CD4-positive, alpha-beta T cell treated with Interferon gamma for 1 hour (primary cell): ENCODE data around the gene KIAA1217.

Experiments
- DNase-seq: peaks from one replicate; pipeline ENCODE4 v3.0.0-alpha.2; 2020

KIAA1217 gene, protein sequence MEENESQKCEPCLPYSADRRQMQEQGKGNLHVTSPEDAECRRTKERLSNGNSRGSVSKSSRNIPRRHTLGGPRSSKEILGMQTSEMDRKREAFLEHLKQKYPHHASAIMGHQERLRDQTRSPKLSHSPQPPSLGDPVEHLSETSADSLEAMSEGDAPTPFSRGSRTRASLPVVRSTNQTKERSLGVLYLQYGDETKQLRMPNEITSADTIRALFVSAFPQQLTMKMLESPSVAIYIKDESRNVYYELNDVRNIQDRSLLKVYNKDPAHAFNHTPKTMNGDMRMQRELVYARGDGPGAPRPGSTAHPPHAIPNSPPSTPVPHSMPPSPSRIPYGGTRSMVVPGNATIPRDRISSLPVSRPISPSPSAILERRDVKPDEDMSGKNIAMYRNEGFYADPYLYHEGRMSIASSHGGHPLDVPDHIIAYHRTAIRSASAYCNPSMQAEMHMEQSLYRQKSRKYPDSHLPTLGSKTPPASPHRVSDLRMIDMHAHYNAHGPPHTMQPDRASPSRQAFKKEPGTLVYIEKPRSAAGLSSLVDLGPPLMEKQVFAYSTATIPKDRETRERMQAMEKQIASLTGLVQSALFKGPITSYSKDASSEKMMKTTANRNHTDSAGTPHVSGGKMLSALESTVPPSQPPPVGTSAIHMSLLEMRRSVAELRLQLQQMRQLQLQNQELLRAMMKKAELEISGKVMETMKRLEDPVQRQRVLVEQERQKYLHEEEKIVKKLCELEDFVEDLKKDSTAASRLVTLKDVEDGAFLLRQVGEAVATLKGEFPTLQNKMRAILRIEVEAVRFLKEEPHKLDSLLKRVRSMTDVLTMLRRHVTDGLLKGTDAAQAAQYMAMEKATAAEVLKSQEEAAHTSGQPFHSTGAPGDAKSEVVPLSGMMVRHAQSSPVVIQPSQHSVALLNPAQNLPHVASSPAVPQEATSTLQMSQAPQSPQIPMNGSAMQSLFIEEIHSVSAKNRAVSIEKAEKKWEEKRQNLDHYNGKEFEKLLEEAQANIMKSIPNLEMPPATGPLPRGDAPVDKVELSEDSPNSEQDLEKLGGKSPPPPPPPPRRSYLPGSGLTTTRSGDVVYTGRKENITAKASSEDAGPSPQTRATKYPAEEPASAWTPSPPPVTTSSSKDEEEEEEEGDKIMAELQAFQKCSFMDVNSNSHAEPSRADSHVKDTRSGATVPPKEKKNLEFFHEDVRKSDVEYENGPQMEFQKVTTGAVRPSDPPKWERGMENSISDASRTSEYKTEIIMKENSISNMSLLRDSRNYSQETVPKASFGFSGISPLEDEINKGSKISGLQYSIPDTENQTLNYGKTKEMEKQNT (N-terminal part only)

DNA sequence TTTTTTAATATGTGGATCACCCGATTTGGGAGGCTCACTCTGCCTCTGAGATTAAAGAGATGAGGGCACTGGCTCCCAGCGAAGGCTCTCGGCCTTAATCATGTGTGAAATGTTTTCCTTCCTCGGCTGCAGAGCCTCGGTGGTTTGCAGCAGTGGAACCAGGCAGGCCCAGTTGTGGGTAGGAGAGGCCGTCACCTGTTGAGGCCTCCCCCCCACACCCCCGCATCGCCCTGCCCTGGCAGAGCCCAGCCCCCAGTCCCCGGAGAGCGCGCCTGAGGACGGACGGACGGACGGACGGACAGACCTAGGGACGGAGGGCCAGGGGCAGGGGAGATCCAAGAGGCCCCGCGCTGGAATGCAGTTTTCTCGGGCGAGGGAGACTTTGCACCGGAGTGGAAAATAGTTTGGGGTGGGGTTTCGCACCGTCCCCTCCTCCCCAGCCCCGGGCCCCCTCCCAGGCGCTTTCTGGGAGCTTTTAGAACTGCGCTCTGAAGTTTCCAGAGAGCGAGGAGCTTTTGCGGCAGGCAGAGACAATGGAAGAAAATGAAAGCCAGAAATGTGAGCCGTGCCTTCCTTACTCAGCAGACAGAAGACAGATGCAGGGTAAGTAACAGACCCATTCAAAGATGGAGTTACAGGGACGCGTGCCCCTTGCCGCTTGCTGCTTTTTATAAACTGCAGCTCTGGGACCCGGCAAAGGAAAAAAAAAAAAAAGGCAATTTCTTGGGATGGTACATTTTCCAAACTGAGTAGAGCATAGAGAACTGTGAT, at the start of gene KIAA1217:
TSS of gene KIAA1217 (plus strand) at position 478 of the 771 bp plus-strand sequence. CDS start at position 534, 56 bp downstream.
- DNase-seq: no peak

DNA sequence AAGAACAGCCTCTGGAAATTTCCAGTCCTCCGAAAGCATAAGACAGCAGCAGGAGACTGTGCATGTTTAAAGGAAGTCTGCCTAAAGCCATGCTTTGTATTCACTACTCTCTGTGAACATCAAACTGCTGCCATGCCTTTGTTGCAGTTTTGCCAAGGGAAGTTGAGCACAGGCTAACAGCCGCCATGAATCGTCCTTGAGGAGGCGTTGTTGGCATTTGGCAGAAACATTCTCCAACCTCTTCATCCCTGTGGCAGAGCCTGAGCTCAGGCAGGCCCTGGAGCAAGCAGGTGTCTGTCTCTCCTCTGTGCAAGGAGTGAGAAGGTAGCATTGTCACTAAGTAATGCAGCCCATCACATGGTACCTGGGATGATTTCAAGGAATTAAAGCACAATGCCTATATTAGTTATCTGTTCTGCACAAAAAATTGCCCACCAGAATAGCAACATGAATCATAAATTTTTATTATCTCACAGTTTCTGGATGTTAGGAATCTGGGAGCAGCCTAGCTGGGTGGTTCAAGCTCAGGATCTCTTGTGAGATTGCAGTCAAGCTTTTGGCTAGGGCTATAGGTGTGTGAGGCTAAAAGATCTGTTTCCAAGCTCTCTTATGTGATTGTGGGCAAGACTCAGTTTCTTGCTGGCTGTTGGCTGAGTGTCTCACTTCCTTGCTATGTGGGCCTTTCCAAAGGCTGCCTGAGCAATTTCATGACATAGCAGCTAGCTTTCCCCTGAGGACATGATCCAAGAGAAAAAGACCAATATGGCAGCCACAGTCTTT, 46.5 kb upstream of the KIAA1217 start:
- DNase-seq: no peak

DNA sequence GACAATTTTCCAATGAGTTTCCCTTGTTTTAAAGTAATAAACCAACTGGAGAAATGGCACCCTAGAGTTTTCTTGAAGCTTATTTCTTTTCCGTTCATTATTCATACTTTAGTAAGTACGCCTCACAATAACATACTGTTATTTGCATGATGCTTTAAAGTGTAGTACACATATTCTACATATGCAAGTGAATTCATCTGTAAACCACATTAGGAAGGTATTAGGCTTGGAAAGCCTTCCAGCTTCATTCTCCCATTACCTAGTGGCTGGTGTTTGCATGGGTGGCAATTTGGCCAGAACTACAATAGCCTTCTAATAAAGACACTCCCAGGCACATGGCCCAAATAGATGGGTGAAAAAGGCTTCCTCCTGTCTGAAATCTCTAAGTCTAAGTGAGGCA, 45.5 kb upstream of the KIAA1217 start:
- no peak for DNase-seq

DNA sequence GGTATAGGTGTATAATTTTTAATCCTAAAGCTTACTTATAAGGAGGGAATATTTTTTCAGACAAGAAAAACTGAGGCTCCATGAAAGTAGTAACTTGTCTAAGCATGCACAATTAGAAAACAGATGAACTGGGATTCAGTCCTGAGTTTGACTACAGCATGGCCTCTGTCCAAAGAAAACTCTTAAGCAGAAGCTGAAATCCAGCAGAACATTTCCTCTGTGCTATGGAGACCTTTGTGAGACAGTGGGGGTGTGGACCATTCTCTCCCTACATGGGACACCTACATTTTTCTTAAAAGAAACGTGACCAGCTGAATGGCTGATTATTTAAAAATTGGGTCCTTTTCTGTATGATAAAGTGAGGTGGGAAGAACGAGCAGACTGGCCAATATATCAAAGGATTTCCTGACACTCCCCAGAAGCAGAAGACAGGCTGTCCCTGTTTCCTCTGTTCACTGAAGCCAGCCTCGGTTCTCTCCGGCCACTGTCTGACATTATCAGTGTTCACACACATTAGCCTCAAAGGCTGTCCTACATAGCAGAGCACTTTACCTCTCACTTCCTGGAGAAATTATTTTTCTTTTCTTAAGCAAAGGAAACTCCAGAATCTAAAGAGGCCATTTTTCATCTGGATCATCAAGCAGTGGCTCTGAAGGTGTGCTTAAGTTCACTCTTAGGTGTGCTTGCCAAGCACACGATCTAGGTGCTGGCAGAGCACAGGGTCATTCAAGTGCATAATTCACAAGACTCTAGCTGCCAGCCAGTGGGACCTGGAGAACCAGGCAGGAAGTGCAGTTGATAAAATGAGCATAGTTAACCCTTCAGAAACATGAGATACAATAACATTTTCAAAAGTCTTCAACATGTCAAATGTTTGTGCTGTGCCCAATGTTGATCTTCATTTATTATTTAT, 40.4 kb upstream of the KIAA1217 start:
- no peak for DNase-seq

DNA sequence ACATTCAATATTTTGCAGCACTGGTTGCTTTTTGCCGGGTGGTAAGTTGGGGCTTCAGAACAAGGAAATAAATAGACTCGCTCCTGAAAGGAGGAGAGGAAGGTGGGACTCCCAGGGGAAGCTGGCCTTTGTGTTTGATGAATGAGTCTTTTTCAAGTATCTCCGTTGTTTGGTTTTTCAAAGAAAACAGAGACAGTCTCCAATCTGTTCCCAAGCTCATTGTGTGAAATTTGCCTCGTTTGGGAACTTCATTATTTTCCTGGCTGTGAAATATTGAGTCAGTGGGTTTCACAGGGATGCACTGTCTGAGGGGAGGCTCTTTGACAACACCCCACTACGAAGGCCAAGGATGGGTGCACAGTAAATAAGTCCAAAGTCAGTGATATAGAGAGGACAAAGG, 38.7 kb upstream of the KIAA1217 start:
- no peak for DNase-seq

DNA sequence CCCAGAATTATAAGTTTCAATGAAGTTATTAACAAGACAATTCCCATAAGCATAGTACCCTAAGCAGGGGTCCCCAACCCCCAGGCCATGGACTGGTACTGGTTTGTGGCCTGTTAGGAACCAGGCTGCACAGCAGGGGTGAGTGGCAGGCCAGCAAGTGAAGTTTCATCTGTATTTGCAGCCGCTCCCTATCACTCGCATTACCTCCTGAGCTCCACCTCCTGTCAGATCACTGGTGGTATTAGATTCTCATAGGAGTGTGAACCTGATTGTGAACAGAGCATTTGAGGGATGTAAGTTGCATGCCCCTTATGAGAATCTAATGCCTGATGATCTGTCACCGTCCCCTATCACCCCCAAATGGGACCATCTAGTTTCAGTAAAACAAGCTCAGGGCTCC, 36.0 kb upstream of the KIAA1217 start:
- DNase-seq: no peak

DNA sequence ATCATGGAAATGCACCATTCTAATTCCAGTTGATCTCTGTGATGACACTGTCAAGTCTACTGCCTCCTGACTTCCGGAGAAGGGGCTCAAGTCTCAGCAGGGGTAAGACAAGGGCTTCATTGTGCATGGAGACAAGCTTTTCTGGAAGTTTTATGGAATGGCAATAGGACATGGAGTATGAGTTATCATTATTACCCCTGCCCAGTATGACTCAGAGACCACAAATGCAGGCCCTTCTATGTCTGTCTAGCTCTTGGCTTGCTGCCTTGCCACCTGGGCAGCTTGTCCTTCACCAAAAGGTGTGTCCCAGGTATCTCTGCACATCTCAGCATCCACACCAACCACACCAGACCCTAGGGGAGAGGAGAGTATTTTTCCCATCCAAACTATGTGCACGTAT, 34.9 kb upstream of the KIAA1217 start:
- no peak for DNase-seq

DNA sequence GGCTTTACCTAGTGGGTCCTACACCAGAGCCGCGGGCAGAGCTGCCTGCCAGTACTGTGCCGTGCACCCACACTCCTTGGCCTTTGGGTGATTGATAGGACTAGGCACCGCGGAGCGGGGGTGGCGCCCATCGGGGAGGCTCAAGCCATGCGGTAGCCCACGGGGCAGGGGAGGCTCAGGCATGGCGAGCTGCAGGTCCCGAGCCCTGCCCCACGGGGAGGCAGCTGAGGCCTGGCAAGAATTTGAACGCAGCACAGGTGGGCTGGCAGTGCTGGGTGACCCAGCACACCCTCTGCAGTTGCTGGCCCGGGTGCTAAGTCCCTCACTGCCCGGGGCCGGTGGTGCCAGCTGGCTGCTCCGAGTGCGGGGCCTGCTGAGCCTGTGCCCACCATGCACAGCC, 32.3 kb upstream of the KIAA1217 start:
- DNase-seq: no peak

DNA sequence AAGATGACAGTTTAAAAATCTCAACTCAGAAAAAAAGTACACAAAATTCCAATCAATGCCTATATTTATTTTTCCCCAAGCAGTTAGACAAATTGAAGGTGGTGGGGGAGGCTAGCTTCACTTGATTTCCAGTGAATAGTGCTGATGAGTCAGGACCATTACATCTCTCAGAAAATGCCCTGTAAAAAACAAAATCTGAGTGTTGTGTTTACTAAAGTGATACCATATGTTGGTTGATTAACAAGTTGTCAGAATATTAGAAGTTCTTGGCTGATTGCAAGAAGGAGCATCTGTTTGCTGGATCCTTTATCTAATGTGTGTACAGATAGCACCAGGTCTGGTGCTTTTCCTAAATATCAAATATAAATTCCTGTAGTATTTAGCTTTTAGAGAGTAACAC, 31.3 kb upstream of the KIAA1217 start:
- DNase-seq: no peak

DNA sequence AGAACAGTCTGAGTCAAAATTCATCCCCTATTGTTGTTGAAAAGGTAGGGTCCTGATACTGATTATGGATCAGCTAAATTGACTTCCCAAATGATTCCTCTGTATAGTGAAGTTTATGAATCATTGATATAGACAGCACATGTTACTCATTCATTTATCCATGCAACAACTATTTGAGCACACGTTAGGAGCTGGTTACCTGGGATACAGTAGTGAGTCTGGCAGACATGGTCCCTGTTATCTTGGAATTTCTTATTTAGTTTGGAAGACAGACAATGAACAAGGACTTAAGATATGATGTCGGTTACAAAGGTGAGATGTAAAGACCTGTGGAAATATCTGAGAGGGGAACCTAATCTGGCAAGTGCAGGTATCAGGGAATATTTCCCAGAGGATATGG, 28.0 kb upstream of the KIAA1217 start:
- no peak for DNase-seq

DNA sequence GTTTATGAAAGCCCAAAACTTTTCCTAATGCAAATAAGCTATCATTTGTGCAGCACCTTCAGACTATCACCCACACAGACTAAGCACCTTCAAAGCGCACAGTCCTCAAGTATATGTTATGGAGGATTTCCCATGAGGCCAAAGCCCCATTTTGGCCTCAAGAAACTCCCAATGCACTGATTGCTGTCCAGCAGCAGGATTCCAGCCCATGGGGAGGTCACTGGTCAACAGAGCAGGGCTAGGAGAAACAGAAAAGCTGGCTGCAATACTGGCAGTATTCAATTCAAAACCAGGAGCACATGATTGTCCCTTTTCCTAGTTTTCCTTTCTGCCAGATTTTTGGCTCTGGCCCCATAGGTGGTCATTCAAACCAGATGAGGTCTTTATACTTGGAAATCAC, 24.5 kb upstream of the KIAA1217 start:
- DNase-seq: no peak

DNA sequence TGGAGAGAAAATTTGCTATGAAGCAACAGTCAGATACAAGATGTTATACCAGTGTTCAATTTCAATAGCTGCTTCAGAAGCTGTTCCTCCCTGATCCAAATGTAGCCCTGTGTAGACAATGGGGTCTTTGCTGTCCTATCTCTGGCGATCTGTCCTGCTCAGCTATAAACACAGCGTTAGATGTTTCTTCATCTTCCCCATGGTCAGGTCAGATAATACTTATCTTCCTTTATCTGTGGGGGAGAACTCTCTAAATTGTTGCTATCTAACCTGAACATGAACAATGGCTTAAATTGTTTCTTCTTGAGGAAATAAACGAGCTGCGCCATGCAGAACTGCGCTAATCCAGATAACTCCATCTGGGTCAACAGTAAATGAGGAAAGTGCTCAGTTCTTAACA, 15.6 kb upstream of the KIAA1217 start:
- no peak for DNase-seq

DNA sequence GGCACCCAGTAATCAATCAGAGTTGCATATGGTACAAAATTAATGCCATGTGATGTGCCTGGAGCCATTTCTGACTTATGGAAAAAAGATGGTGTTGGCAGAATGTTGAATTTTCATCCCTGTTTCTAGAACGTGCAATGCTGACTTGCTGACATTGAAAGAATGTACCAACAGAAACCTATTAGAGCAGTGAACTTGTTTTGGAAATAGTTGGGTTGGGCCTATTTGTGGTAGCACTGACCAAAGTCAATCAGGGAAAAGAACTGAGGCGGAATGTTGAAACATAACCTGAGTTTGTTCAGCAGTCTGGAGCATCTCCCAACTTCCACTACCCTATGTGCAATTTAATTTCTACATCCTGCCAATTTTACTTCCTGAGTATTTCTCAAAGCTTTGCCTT, 11.7 kb upstream of the KIAA1217 start:
- no peak for DNase-seq

DNA sequence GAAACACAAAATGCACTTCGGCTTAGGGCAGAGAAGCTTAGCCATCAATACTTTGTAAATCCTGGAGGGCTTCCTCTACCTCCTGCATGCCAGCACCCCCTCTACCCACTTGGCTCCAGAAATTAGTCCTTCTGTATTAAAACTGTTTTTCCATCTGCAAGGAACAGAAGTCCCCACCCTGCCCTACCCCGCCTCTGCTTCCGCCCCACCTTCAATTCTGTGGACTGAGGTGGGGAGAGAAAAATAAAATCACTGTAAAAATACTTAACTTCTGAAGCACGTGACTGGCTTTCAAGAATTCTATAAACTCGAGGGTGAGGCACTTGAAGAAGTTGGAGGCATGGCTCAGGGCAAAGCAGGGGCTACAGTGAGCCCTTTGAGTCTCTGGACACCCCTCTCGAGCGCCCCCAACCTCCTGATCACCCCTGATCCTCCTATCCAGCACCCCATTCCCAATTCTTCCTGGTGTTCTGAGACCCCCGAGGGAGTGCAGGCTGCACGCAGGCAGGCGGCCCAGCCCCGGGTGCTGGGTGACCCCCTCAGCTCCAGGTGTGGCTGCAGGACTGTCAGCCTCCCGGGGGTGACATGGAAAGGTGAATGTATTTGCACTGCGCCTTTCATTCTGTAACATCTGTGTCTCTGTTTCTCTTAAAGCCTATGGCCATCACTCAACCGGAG, 7.3 kb upstream of the KIAA1217 start:
- no peak for DNase-seq

DNA sequence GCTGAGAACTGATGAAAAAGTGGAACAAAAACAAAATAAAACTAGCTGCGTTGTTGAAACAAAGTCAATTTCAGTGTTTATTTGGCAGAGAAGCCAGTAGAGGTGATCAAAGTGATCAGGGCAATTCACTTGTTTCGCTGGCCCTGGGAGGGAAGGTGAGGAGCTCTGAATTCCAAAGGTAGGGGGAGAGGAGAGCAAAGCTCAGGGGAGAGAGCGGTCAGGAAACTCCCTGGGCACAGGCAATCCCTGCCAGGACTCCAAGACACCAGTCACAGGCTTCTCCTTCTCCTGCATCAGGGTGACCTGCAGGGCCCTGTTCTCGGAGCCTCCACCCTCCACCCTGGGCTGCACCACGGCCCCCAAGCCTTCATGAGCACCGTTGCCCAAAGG, 6.8 kb upstream of the KIAA1217 start:
- no peak for DNase-seq

DNA sequence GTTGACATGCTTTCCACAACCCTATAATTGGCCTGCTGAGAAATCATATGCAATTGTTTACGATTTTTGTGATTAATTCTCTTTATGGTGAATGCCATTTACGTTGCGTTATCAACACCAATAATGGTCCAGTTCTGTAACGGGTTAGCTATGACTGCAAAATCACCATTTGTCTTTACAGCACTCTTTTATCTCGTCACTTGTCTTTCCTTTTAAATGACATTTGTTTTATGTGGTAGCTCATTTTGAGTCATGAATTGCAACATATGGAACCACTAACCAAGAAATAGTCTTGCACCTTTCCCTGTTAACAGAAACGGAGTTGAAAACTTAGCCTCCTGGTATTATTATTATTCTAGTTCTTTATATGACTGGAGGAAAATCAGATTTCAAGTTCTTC, 3.1 kb upstream of the KIAA1217 start:
- no peak for DNase-seq

DNA sequence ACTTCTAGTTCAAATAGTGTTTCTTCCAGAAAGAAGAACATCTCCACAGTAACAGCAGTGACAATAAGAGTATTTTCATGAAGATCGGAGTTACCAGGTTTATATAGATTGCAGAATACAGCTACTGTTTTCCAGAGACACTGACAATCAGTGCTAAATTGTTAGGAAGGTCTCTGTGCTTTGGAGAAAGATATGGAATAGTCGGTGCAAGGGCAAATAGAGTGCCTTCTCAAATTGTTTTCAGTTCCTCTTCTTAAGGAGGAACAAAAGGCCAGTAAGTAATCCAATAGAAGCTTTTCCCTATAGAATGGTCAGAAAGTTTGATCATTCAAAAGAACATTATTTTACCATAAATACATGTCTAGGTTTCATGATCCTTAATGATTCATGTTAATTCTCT, 2.6 kb upstream of the KIAA1217 start:
- DNase-seq: no peak

DNA sequence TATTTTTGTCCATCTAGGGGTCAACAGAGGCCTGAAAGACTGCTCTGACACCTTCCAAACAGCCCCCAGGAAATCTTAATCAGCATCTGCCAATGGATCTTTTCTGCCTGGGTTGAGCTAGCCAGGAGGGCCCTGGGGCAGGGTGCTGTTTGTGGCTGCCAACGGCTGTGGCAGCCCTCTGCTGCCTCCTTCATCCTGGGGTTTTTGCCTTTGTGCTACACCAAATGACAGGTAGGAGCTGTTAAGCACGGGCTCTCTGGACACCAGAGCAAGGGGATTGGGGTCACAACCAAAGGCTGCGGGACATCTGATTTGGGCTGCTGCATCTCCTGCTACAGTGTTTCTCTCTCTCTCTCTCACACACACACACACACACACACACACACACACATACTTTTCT, 2.0 kb upstream of the KIAA1217 start:
- DNase-seq: no peak

DNA sequence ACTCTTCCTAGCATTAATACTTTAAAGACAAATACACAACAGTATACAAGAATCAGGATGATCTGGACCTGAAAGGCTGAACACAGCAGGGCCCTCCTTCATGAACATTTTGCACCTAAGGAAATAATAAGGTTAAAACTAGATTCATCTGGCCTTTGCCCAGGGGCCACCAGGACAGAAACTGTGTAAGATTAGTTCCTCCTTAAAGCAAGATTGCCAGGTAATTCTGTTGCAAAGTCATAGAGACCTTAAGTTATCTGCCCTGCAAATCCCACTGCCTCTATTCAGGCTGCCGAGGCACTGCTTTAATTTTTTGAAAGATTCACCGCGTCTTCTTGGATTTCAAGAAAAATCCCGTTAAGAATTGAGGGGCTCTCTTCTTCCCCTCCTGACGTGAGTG, 1.6 kb upstream of the KIAA1217 start:
- DNase-seq: no peak
